Activated T-helper 1 cell treated with Interleukin-2 at 50 U/mL for 16 hours (primary cell): ENCODE measurements around the gene APLF.
"Not testable (repeated sequence)": the region's sequence is repeated elsewhere in the genome, so short reads cannot be mapped to it uniquely, and the experiment has no call there.

Experiments used
- DNase-seq: peaks from one replicate; pipeline ENCODE4 v3.0.0-alpha.2; 2020; ENCODE audit warnings: low read depth

The APLF gene

DNA sequence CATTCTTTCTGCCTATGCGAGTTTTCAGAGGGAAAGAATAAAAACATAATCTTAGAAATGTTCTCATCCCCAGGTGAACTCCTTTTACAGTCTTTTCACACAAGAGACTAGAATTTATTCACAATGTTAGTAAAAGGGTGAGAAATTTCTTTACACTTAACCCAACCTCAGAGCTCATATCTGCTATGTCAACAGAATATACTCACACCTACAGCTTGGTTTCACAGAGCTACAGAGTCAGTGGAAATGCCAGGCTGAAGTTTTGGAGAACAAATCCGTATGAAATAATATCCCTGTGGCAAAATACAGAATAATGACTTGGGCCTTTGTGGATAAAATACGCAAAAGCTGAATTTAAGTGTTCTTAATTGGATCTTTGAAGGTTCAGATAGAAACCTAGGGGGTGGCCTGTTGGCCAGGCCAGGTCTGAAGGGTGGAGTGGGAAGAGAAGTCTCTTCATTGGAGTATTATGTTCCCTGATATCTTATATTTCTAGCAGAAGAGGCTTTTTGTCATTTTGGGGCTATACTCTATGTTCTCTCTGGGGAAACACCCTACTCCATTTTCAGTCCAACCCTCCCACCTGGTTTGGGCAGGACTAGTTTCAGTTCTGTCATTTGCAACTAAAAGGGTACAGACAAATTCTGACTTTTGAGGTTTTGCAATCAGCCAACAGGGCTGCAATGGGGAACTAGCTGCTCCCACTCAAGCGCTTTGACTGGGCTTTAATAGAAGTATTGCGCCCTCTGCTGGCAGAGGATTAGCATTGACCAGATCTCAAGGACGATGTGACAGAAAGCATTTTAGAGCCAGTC is 26.0 kb upstream of the APLF start:
- peak; percentile 55 for DNase-seq

DNA sequence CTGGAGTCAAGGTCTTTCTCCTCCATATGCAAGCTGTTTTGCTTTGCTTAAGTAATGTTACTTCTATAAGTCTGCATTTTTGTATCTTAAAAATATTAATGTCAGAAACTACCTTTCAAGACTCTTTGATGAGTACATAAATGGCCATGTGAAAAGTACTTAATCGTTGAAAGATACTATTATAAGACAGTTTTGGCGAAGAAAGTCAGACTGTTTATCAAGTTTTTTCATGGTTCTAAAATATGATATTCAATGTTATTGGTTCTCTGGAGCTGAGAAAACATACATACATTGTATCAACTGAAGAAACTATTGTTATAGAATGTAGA is 25.4 kb upstream of the APLF start:
- no peak for DNase-seq

DNA sequence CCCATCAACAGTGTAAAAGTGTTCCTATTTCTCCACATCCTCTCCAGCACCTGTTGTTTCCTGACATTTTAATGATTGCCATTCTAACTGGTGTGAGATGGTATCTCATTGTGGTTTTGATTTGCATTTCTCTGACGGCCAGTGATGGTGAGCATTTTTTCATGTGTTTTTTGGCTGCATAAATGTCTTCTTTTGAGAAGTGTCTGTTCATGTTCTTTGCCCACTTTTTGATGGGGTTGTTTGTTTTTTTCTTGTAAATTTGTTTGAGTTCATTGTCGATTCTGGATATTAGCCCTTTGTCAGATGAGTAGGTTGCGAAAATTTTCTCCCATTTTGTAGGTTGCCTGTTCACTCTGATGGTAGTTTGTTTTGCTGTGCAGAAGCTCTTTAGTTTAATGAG is 21.0 kb upstream of the APLF start:
- DNase-seq, result not testable (repeated sequence)

DNA sequence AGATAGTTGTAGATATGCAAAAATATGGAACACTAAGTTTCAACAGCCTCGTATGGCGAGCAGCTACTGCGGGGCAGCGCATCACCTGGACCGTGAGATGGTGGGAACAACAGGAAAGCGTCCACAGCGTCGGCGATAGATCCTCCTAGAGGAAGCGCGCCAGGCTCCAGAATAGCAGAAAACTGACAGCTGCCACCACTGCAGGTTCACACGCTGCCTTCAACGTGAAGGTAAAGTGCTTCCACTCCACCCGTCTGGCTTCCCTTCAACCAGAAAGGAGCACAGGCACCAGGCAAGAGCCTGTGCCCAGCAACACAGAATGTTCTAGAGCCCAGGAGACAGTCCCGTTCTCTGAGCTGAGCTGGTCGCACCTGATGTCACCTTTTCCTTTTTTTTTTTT is 20.3 kb upstream of the APLF start:
- no peak for DNase-seq

DNA sequence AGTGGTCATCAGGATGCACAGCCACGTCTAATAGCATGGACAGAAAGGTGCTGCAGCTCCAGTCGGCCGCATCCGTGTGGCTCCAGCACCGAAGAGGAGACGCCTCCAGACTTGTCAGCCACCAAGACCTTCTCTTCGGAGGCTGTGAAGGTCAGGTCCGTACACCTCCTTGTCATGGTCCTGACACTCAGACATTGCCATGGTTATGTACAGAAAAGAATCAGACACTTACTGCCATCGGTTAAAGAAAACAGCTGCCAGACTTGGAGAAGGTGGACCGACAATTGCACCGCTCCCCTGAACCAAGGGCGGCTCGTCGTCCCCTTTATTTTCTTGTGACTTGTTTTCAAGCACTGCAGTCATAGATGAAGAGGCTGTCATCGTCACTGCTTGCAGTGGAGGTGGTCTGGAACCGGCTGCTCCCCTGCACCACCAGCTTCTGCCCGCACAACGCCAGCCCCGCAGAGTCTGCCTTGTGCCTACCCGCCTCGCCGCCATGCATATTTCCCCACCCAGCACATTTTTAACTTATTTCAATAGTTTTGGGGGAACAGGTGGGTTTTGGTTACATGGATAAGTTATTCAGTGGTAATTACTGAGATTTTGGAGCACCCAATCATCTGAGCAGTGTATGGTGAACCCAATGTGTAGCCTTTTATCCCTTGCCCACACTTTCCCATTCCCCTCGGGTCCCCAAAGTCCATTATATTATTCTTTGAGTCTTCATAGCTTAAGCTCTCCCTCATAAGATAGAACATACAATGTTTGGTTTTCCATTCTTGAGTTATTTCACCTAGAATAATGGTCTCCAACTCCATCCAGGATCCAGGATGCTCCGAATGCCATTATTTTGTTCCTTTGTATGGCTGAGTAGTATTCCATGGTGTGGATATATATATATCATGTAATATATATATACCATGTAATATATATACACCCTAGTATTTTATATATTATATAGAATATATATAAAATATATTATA is 18.4 kb upstream of the APLF start:
- DNase-seq, result no peak

DNA sequence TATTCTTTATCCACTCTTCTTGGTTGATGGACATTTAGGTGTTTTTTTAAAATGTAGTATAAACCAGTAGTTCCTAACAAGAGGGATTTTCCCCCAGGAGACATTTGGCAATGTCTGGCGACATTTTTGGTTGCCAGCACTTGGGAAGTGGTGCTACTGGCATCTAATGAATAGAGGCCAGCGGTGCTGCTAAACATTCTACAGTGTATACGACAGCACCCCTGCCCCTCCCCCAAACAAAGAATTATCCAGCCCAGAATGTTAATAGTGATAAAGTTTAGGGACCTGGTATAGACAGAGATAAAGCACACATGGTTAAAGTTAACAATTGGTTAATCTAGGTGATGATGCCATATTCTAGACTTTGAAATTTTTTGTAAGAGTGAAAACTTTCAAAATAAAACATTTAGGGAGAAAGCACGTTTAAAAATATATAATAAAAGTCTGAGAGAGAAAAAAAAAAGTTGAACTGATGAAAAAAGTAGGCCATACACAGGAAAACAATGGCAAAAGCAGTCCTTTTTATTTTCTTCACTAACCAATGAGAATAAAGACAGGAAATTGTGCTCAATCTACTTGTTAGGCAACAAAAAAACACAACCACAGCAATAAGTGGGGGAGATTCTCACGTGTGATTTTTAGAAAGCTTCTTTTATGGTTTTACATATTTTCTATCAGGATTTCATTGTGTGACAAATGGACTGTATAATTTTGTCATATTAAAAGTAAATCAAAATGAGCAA is 15.1 kb upstream of the APLF start:
- no peak for DNase-seq

DNA sequence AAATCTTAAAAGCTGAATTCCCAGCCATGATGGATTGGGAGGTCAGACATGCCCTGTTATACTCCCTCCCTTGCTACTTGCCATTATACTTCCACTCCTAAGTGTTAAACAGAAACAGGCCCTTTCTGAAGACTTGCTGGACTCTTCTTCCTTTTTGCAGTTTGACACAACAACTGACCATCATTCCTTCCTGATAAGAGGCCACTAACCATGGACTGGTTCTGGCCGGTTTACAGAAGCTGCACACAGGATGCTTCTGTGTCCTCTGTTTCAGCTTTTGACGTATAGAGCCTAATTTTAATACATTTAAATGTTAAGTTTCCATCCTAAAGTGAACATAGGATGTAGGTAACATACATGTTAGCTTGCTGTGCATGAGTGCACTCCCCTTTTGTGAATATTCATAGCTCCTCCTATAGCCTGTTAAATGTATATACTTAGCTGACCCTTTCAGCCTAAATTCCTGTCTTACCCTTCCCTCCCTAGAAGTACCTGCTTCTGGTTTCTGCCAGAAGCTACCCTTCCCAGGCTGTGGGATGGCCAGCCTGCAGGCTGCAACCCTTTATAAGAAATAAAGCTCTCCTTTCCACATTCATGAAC is 13.5 kb upstream of the APLF start:
- DNase-seq, result no peak

DNA sequence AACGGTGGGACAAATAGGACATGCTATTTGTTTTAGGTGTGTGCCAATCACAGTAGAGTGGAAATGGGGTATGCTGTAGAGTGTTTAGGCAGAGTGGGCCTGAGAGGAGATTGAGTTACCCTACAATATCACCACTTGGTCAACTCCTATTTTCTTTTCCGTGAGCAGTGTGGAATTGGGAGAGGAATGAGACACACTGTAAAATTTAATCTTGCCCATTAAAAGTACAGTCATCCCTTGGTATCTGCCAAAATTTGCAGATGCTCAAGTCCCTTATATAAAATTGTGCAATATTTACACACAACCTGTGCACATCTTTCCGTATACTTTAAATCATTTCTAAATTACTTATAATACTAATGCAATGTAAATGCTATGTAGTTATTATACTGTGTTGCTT is 12.7 kb upstream of the APLF start:
- DNase-seq, result no peak

DNA sequence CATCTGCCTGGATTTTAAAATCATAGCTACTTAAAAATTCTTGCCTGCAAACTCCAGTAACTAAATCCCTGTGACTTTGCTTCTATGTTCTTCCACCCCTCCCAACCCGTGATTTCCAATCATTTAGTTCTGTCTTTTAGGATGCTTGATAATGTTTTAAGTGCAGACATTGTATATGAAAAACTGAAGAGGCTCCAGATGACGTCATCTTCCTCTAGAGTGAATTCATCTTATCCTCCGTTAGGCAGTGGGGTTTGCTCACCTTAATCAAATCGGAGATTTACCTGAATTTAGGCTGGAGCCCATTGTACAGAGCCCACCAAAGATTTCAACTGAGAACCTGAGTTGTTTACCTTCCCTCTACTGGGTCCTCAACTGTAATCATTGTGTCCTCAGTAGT is 11.2 kb upstream of the APLF start:
- no peak for DNase-seq

DNA sequence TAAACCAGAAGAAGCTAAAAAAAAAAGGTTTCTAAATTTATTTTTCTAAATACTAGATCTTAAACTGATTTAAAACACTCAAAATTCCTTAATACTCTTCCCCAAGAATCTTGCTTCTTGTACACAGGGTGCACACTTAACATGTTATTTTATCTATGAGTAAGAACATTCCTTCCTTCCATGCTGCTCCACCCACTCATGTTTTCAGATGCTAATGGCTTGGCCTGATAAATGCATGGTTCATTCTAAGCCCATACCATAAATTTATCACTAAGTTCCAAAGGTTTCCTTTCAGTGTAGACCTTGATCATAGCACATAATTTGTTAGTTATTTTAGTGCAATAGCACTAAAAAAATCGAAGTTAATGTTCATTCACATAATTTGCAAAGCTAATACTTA is 8.4 kb upstream of the APLF start:
- no peak for DNase-seq

DNA sequence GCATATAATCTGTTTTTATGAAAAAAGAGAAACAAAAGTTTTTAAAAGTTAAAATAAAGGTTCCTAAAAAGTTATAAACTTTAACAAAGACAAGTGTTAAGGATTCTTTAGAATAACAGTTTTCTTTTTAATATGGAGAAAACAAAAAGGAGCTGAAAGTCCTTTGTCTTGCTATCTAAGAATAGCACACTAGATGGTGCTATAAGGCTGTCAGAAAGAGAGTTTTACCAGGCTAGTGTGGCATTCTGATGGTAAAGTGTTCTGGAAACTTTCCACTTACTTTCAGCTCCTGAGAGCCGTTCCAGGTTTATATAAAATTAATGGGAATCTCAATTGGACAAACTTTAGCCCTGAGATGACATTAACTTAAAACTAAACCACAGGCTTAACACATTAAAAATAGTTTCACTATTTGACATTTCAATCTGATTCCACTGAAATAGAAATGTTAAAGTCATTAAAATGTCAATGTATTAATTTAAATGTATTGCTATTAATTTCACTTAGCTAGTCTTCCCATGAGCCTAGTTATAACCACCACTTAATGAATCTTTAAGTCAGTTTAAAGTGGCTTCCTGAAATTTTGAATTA is 4.0 kb upstream of the APLF start:
- no peak for DNase-seq

DNA sequence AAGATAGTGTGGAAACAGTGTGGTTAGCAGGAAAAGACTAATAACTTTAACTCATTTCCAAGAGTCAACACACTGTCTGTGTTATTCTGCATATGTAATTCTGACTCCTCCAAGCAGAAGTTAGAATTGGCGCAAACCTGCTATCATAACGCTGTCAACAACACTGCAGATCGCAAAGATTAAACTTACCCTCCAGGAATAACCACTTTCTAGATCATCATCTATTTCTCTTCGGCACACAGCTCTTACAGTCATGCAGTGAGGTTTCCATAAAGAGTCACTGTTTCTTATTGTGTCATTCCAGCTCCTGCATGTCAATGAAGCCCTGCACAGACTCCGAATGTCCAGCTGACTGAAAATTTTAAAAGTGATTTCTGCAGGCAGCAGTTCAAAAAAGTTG is 2.7 kb upstream of the APLF start:
- no peak for DNase-seq

DNA sequence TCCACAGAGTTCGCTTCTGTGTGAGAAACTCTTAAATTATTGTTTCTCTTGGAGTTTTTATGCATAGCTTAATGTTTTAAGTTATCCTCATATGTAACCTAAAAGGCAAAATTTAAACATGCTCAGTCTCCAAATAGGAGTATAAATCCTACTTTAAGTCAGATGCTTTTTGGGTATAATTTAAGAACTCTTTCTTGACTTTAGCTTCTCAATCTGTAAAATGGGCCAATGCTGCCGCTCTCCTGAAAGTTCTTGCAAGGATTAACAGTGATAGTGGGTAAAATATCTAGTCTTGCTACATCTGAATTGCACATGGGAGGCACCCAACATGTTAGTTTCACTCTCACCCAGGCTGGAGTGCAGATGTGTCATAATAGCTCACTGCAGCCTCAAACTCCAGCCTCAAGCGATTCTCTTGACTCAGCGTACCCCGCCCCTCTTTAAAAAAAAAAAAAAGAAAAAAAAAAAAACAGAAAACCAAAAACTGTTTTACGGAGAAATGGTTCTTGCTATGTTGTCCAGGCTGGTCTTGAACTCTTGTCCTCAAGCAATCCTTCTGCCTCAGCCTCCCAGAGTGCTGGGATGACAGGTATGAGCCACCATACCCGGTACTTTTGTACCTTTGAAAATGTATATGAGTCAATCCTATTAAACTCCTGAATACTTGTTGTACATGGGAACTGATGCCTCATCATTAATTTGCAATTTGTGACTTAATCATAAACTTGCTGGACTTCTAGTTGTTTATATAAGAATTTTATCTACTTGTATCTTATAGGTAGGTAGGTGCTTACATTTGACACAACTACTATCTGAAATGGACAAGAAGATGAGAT is 2.1 kb upstream of the APLF start:
- no peak for DNase-seq

DNA sequence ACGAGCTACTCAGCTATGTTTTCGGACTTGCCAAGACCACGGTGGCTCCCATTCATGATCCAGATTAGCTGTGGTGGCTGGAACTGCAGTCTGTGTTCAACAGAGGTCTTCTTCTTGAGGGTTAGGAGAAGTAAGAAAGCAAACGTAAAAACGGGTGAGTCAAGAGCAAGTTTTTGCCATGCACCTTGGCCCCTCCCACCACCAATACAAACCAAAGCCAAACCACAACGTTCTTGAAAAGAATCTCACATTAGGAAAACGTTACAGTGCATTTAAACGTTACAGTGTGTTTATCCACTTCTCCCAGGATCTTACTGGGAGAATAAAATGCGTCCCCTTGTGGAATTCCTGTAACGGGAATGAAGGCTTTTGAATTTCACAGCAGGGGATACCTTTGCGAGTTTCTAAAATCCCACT is 1.0 kb upstream of the APLF start:
- DNase-seq, result peak; percentile 37

DNA sequence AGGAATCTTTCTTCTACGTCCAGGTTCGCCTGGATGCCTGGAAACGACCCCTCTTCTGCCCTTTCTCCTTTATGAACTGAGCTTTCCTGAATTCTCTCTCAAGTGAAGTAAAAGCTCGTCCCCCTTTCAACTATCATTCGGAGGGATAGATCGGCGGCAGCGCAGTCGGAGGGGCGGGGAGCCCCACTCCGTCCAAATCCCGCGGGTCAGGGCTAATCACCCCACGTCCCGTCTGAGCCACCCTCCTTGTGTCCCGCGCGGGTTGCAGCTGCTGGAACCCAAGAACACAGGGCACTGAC is 658 bp upstream of the APLF start:
- no peak for DNase-seq

DNA sequence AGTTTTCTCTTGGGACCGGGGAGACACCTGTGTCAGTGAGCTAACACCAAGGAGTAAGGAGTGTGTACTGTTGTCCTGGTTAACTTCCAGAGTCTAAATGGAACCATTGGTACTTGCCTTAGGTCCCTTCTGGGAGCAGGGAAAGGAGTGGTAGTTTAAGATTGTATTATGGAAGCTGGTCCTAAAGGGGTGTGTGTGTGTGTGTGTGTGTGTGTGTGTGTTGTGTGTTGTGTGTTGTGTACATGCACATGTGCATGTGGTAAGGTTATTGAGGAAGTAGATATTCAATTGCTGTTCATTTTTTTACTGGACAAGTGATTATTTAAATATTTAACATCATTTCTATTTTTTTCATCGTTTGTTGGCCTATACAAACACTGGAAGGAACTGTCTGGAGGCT is 1.4 kb downstream of the APLF start:
- no peak for DNase-seq

DNA sequence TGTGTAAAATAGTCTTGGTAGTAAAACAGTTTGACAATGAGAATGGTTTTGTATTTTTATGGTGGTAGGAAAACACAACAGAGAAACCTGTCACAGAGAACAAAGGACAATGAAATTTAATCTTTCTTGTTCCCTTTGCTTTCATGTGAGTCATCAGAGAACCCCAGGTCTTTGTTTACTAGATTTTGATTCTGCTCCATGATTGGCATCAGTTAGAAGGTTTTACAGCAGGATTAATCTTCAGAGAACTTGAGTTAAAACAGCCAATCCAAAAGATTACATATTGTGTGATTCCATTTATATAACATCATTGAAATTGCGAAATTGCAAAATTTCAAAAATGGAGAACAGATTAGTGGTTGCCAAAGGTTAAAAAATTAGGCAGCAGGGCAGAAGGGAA is 2.5 kb downstream of the APLF start:
- DNase-seq, result no peak

DNA sequence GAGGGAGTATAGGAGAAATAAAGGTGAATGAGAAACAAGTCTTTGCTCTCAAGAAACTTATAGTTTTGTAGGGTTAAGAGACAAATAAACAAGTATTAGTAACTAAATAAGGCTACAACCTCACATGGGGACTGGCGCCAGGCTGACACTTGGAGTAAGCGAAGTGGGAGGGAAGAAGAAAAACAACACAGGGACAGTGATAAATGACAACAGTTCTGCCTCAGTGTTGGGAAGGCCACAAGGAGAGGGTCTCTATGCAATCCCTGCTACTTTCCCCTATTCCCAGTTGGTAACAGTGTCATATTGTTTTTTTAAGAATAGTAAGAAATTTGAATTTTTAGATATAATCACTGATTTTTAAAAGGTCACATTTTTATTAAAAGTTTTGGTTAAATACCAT is 4.0 kb downstream of the APLF start:
- DNase-seq, result no peak

DNA sequence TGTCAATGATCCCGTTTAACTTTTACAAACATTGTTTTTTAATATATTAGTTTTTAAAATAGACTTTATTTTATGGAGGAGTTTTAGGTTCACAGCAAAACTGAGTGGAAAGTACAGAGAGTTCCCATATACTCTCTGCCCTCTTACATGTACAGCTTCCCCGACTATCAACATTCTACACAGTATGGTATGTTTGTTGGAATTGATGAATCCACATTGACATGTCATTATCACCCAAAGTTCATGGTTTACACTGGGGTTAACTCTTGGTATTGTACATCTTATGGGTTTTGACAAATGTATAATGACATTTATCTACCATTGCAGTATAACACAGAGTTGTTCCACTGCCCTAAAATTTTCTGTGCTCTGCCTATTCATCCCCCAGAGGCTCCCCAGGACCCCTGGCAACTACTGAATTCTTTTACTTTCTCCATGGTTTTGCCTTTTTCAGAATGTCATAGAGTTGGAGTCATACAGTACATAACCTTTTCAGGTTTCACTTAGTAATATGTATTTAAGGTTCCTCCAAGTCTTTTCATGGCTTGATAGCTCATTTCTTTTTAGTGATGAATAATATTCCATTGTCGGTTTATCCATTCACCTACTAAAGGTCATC is 5.5 kb downstream of the APLF start:
- no peak for DNase-seq

DNA sequence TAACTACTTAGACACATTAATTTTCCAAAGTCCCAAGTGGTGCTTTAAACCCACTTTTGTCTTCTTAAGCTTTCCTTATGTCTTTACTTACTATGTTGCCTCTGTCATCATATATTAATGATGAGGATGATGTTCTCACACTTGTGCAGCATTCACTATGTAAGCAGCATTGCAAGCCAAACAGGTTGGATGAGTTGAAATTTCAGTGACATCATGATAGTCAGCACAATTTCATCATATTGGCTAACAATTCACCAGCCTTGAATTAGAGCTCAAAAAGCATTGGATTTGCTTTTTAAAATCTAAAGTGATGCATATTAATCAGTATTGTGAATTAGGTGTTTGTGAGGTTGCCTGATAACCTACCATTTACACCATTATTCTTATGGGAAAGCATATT is 7.7 kb downstream of the APLF start:
- DNase-seq, result no peak

DNA sequence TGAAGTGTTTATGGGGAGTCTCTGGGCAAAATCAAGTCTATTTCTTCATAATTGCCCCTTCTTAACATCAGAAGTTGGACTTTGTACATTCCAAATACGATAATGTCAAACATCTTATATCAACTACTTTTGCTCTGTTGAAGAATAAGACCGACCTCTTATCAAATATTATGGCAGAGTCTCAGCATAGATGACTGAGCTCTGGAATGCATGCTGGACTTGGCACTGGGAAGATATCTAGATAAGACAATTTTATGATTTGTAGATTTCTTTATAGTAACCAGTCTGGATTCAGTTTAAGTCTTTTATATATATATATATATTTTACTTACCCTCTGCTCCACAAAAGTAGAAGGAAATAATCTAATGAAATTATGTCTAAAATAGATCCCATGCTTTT is 8.2 kb downstream of the APLF start:
- DNase-seq, result no peak
